ENCODE data around the gene FAAP20.

The FAAP20 gene

GRCh38 chr1:2229037-2229864, 34.7 kb upstream of the FAAP20 start:
- Histone ChIP-seq H3K27me3 (ENCODE audit: insufficient read depth, low read length, poor library complexity, severe bottlenecking) (no peaks in the 10 kb centered on the region), H3K4me1 (ENCODE audit: insufficient read depth, low read length, poor library complexity, severe bottlenecking) (peaks cover 46% of the 10 kb centered on the region), H3K36me3 (ENCODE audit: insufficient read depth, low read length) (no peaks in the 10 kb centered on the region), H3K79me2 (ENCODE audit: insufficient read depth, low read length) (peaks cover 56% of the 10 kb centered on the region), H3K4me3 (ENCODE audit: low read length, poor library complexity, severe bottlenecking) (peak overlapping the region; percentile 71), H3K9me3 (ENCODE audit: insufficient read depth, low read depth, low read length) (no peaks in the 10 kb centered on the region), H3K9me2 (replicated peaks; ENCODE audit: low read depth, low read length) (no peaks in the 10 kb centered on the region), H3K9ac (ENCODE audit: low read depth, low read length, poor library complexity, severe bottlenecking) (peak overlapping the region; percentile 70), H3F3A (ENCODE audit: low read depth) (no peaks in the 10 kb centered on the region), H3K4me2 (ENCODE audit: low read depth, low read length, poor library complexity, severe bottlenecking) (peak overlapping the region; percentile 77), H2AFZ (ENCODE audit: low read length) (no peak overlapping the region), H4K20me1 (ENCODE audit: insufficient read depth, low read length, poor library complexity, severe bottlenecking) (peaks cover 48% of the 10 kb centered on the region)
- TF ChIP-seq EZH2phosphoT487 (IDR thresholded peaks at IDR 0.05; ENCODE audit: borderline replicate concordance) (no peak), CTCF (conservative IDR thresholded peaks at IDR 0.05; ENCODE audit: low read length) (0 out of 2 replicates have a peak, but pooled peaks have one; percentile 17)

GRCh38 chr1:2228694-2229036, 34.1 kb upstream of the FAAP20 start:
- H3K4me3 ChIP-seq (ENCODE audit: low read length, poor library complexity, severe bottlenecking), result peak overlapping the region; percentile 71
- peaks cover 43% of the 10 kb centered on the region for H4K20me1 ChIP-seq (ENCODE audit: insufficient read depth, low read length, poor library complexity, severe bottlenecking)
- H3K27me3 ChIP-seq (ENCODE audit: insufficient read depth, low read length, poor library complexity, severe bottlenecking), result no peaks in the 10 kb centered on the region
- H3K4me2 ChIP-seq (ENCODE audit: low read depth, low read length, poor library complexity, severe bottlenecking), result peak overlapping the region; percentile 77
- no peak overlapping the region for H2AFZ ChIP-seq (ENCODE audit: low read length)
- peak overlapping the region; percentile 70 for H3K9ac ChIP-seq (ENCODE audit: low read depth, low read length, poor library complexity, severe bottlenecking)
- peaks cover 40% of the 10 kb centered on the region for H3K4me1 ChIP-seq (ENCODE audit: insufficient read depth, low read length, poor library complexity, severe bottlenecking)
- H3F3A ChIP-seq (ENCODE audit: low read depth), result no peaks in the 10 kb centered on the region
- TF ChIP-seq EZH2phosphoT487 (IDR thresholded peaks at IDR 0.05; ENCODE audit: borderline replicate concordance) (no peak), CTCF (conservative IDR thresholded peaks at IDR 0.05; ENCODE audit: low read length) (no peak)
- no peaks in the 10 kb centered on the region for H3K9me3 ChIP-seq (ENCODE audit: insufficient read depth, low read depth, low read length)
- H3K36me3 ChIP-seq (ENCODE audit: insufficient read depth, low read length), result no peaks in the 10 kb centered on the region
- peaks cover 50% of the 10 kb centered on the region for H3K79me2 ChIP-seq (ENCODE audit: insufficient read depth, low read length)
- no peaks in the 10 kb centered on the region for H3K9me2 ChIP-seq (replicated peaks; ENCODE audit: low read depth, low read length)

- peaks cover 35% of the 10 kb centered on the region for H3K4me1 ChIP-seq (ENCODE audit: insufficient read depth, low read length, poor library complexity, severe bottlenecking)
- H2AFZ ChIP-seq (ENCODE audit: low read length), result no peak within 1 kb of the TSS
- peaks cover 39% of the 10 kb centered on the region for H4K20me1 ChIP-seq (ENCODE audit: insufficient read depth, low read length, poor library complexity, severe bottlenecking)
- H3K9ac ChIP-seq (ENCODE audit: low read depth, low read length, poor library complexity, severe bottlenecking), result peak within 1 kb of the TSS; percentile 70
- H3K9me2 ChIP-seq (replicated peaks; ENCODE audit: low read depth, low read length), result no peaks in the 10 kb centered on the region
- H3K36me3 ChIP-seq (ENCODE audit: insufficient read depth, low read length), result no peaks in the 10 kb centered on the region
- H3K27me3 ChIP-seq (ENCODE audit: insufficient read depth, low read length, poor library complexity, severe bottlenecking), result no peaks in the 10 kb centered on the region
- H3K79me2 ChIP-seq (ENCODE audit: insufficient read depth, low read length), result peaks cover 45% of the 10 kb centered on the region
- peak within 1 kb of the TSS; percentile 71 for H3K4me3 ChIP-seq (ENCODE audit: low read length, poor library complexity, severe bottlenecking)
- H3K4me2 ChIP-seq (ENCODE audit: low read depth, low read length, poor library complexity, severe bottlenecking), result peak within 1 kb of the TSS; percentile 77
- H3K9me3 ChIP-seq (ENCODE audit: insufficient read depth, low read depth, low read length), result no peaks in the 10 kb centered on the region
- no peak for TF ChIP-seq EZH2phosphoT487 (IDR thresholded peaks at IDR 0.05; ENCODE audit: borderline replicate concordance)
- no peak for TF ChIP-seq CTCF (conservative IDR thresholded peaks at IDR 0.05; ENCODE audit: low read length)
- no peaks in the 10 kb centered on the region for H3F3A ChIP-seq (ENCODE audit: low read depth)
Measured at GRCh38 chr1:2228157-2228594, 33.6 kb upstream of the FAAP20 start, which contains the start of gene SKI. Gene SKI (plus strand): TSS chr1:2228319. CDS start chr1:2228767, 448 bp downstream.

Measured in Loucy (cell line).